SU-DHL-6 (cell line): Measurements from ENCODE around the gene COMMD7.

ENCODE experiments used
- H2AFZ ChIP-seq: fragments of 200-600 bp; sonication (generic); 2 replicates; pipeline ENCODE4 v1.6.1; 2014; ENCODE audit warnings: low read depth, mild to moderate bottlenecking, moderate library complexity, mixed read lengths, antibody characterized with exemption, low read length; ENCODE audit not compliant: severe bottlenecking
- H3F3A ChIP-seq: fragments of 200-600 bp; shearing (Covaris generic); 2 replicates; pipeline ENCODE4 v1.6.0; 2016; ENCODE audit warnings: antibody characterized with exemption, mild to moderate bottlenecking; ENCODE audit not compliant: insufficient read depth
- H3K27ac ChIP-seq: fragments of 200-600 bp; sonication (generic); 2 replicates; pipeline ENCODE4 v1.5.1; 2016; ENCODE audit warnings: low read depth, mild to moderate bottlenecking, low read length, moderate library complexity, mixed read lengths
- H3K27me3 ChIP-seq: fragments of 200-600 bp; sonication (generic), shearing (Covaris generic); 2 replicates; pipeline ENCODE4 v1.6.0; 2014; ENCODE audit warnings: mild to moderate bottlenecking, low read length
- H3K36me3 ChIP-seq: fragments of 200-600 bp; sonication (generic); 2 replicates; pipeline ENCODE4 v1.6.1; 2014; ENCODE audit warnings: mild to moderate bottlenecking, low read length, mixed read lengths
- H3K4me2 ChIP-seq: fragments of 300-600, 200-600 bp; shearing (Covaris generic), sonication (generic); 2 replicates; pipeline ENCODE4 v1.6.0; 2014; ENCODE audit warnings: low read length, low read depth, mild to moderate bottlenecking; ENCODE audit not compliant: poor library complexity, severe bottlenecking
- H3K4me3 ChIP-seq: fragments of 200-600 bp; sonication (generic); 2 replicates; pipeline ENCODE4 v1.5.1; 2014; ENCODE audit warnings: antibody characterized with exemption, low read length, mild to moderate bottlenecking, mixed read lengths; ENCODE audit not compliant: insufficient read depth, poor library complexity, severe bottlenecking
- H3K79me2 ChIP-seq: fragments of 200-600 bp; sonication (generic); 2 replicates; pipeline ENCODE4 v1.6.1; 2014; ENCODE audit warnings: mild to moderate bottlenecking, low read length, moderate library complexity; ENCODE audit not compliant: insufficient read depth
- H3K9ac ChIP-seq: fragments of 200-600 bp; sonication (generic); 2 replicates; pipeline ENCODE4 v1.7.0; 2014; ENCODE audit warnings: mild to moderate bottlenecking, low read length
- H3K9me2 ChIP-seq: fragments of 200-600 bp; sonication (generic); replicated peaks from 2 replicates; pipeline ENCODE4 v1.6.1; 2014; ENCODE audit warnings: low read length; ENCODE audit not compliant: insufficient read depth
- H3K9me3 ChIP-seq: fragments of 200-600 bp; sonication (generic); 2 replicates; pipeline ENCODE4 v1.6.1; 2014; ENCODE audit warnings: low read length, mixed read lengths; ENCODE audit not compliant: insufficient read depth
- H4K20me1 ChIP-seq: fragments of 200-600 bp; sonication (generic); 2 replicates; pipeline ENCODE4 v1.6.1; 2014; ENCODE audit warnings: low read depth, mild to moderate bottlenecking, antibody characterized with exemption, low read length, moderate library complexity, mixed read lengths
- EZH2phosphoT487 ChIP-seq: fragments of 200-600 bp; sonication (generic), shearing (Covaris generic); conservative IDR thresholded peaks from 2 replicates; pipeline ENCODE4 v1.6.1; 2018; ENCODE audit warnings: mild to moderate bottlenecking, antibody characterized with exemption, low read length, moderate library complexity, mixed read lengths
- TF ChIP-seq, protein P1 (sequence below): fragments of 200-600 bp; sonication (generic); IDR thresholded peaks from one replicate; pipeline ENCODE4 v1.5.1; 2017; ENCODE audit warnings: antibody characterized with exemption, mild to moderate bottlenecking, low read length, moderate library complexity; ENCODE audit not compliant: insufficient read depth, poor library complexity, severe bottlenecking

The COMMD7 gene

DNA sequence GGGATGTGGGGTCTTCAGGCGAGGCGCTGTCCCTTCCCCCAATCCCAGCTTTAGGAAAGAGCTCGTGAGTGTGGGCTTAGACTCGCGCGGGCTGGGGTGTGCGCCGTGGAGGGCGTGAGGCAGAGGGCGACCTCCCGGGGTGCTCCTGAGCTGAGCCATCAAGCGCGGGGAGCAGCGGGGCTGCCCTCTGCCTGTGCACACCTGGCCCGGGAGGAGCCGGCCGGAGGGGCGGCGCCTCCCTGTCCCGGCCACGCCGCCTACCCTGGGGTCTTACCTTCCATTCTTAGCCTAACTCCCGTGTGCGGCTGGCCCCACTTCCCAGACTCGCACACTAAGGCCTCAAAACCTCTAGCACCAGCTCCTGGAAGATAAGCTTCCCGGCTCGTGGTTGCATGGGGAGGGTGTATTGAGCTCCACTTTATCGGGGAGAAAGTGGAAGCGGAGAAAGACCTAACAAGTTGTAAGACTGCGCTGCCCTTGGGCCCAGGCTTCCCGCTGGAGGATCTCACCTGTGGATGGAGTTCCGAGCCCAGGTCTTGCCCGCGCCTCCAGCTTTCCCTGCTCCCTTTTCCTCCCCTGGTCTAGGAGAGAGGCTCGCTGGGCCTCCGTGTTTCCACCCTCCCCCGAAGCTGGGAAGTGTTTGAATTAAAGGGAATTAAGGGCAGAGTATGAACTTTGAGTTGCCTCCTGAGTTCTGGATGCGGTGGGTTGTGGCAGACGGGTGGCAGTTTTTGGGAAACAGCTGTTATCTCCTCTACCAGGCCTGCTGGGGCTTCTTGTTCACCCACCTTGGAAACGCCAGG lies 20.1 kb upstream of the COMMD7 start:
- H3K27ac ChIP-seq: no peak overlapping the region
- no peaks in the 10 kb centered on the region for H3K27me3 ChIP-seq
- H3K9me3 ChIP-seq: no peaks in the 10 kb centered on the region
- peak overlapping the region; percentile 83 for H3K4me2 ChIP-seq
- no peak for TF ChIP-seq EZH2phosphoT487
- TF ChIP-seq, protein P1, sequence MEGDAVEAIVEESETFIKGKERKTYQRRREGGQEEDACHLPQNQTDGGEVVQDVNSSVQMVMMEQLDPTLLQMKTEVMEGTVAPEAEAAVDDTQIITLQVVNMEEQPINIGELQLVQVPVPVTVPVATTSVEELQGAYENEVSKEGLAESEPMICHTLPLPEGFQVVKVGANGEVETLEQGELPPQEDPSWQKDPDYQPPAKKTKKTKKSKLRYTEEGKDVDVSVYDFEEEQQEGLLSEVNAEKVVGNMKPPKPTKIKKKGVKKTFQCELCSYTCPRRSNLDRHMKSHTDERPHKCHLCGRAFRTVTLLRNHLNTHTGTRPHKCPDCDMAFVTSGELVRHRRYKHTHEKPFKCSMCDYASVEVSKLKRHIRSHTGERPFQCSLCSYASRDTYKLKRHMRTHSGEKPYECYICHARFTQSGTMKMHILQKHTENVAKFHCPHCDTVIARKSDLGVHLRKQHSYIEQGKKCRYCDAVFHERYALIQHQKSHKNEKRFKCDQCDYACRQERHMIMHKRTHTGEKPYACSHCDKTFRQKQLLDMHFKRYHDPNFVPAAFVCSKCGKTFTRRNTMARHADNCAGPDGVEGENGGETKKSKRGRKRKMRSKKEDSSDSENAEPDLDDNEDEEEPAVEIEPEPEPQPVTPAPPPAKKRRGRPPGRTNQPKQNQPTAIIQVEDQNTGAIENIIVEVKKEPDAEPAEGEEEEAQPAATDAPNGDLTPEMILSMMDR: no peak
- peaks cover 3% of the 10 kb centered on the region; the same call in 1 of the 2 replicates for H3K79me2 ChIP-seq
- H3K9ac ChIP-seq: peak overlapping the region; percentile 73
- peak overlapping the region; percentile 63 for H2AFZ ChIP-seq
- peaks cover 7% of the 10 kb centered on the region; the same call in 1 of the 2 replicates for H3F3A ChIP-seq
- no peaks in the 10 kb centered on the region for H4K20me1 ChIP-seq
- H3K36me3 ChIP-seq: no peaks in the 10 kb centered on the region
- no peaks in the 10 kb centered on the region for H3K9me2 ChIP-seq
- H3K4me3 ChIP-seq: peak overlapping the region; percentile 82

DNA sequence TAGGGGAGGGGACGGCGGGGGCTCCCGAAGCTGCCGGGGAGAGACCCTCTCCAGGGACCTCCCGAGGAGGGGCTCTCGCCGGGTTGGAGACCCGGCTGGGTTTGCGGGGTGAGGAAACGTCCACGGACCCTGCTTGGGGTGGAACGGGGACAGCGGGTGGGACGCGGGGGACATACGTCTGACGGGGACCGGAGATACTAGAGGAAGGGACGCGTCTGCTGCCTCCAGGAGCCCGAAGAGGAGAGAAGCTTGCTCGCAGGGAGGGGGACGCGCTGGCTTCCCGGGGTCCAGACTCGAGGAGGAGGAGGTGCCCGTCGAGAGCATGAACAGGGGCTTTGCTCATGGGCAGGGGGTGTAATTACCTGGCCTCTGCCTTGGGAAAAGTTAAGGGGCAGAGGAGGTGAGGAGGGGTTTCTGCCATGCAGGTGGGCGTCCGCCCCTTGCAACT lies 19.5 kb upstream of the COMMD7 start:
- TF ChIP-seq, protein P1: no peak
- no peak for TF ChIP-seq EZH2phosphoT487
- H3K9me2 ChIP-seq: no peaks in the 10 kb centered on the region
- H2AFZ ChIP-seq: peak overlapping the region; percentile 63
- no peak overlapping the region for H3K27ac ChIP-seq
- no peaks in the 10 kb centered on the region for H3K27me3 ChIP-seq
- no peaks in the 10 kb centered on the region for H3K36me3 ChIP-seq
- H3K9me3 ChIP-seq: no peaks in the 10 kb centered on the region
- no peaks in the 10 kb centered on the region for H4K20me1 ChIP-seq
- peaks cover 3% of the 10 kb centered on the region; the same call in 1 of the 2 replicates for H3K79me2 ChIP-seq
- H3F3A ChIP-seq: peaks cover 7% of the 10 kb centered on the region; the same call in 1 of the 2 replicates
- peak overlapping the region; percentile 82 for H3K4me3 ChIP-seq
- H3K4me2 ChIP-seq: peak overlapping the region; percentile 83
- peak overlapping the region; percentile 73 for H3K9ac ChIP-seq

DNA sequence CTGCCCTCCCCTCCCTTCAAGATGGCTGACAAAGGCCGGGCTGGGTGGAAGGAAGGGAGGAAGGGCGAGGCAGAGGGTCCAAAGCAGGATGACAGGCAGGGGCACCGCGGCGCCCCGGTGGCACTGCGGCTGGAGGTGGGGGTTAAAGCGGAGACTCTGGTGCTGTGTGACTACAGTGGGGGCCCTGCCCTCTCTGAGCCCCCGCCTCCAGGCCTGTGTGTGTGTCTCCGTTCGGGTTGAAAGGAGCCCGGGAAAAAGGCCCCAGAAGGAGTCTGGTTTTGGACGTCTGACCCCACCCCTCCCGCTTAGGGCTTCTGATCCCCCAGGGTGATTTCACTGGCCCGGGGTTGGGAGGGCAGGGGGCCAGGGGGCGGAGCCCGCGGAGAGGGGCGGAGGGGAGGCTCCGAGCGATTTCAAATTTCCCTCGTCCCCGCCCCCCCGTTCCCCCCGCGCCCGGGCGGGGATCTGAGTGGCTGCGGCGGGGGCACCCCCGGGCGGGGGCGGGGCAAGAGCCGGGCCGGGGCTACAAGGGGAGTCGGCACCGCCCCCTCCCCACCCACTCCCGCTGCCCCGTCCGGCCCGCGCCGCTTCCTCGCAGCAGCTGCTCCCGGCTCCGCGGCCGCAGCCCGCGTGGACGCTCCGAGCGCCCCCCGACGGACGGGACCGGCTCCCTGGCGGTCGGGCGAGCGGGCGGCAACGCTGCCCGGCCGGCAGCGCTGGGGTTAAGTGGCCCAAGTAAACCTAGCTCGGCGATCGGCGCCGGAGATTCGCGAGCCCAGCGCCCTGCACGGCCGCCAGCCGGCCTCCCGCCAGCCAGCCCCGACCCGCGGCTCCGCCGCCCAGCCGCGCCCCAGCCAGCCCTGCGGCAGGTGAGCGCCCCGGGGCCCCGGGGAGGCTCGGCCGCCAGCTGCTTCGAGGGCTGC lies 18.8 kb upstream of the COMMD7 start, which contains the start of gene DNMT3B:
TSS of gene DNMT3B (plus strand) at position 555 of the 923 bp plus-strand sequence. CDS start 17,939 bp downstream, outside the sequence.
- peak within 1 kb of the TSS; percentile 73 for H3K9ac ChIP-seq
- TF ChIP-seq, protein P1: no peak
- no peak for TF ChIP-seq EZH2phosphoT487
- H3K9me3 ChIP-seq: no peaks in the 10 kb centered on the region
- H3K36me3 ChIP-seq: no peaks in the 10 kb centered on the region
- no peaks in the 10 kb centered on the region for H4K20me1 ChIP-seq
- H3K79me2 ChIP-seq: peaks cover 3% of the 10 kb centered on the region; the same call in 1 of the 2 replicates
- H2AFZ ChIP-seq: peak within 1 kb of the TSS; percentile 90
- H3K4me2 ChIP-seq: peak within 1 kb of the TSS; percentile 83
- H3K9me2 ChIP-seq: no peaks in the 10 kb centered on the region
- peak within 1 kb of the TSS; percentile 82 for H3K4me3 ChIP-seq
- H3K27me3 ChIP-seq: no peaks in the 10 kb centered on the region
- no peak within 1 kb of the TSS for H3K27ac ChIP-seq
- H3F3A ChIP-seq: peaks cover 7% of the 10 kb centered on the region; the same call in 1 of the 2 replicates
